Upper lobe of left lung (tissue), 4 donors: ENCODE measurements around the gene UCN2.

Source experiments
- CTCF ChIP-seq, 6 experiments: fragments of 450-650 bp in 4 of 6; fragments of 200-600 bp in 2 of 6; sonication (generic) in 2 of 6; IDR thresholded peaks; one replicate each; pipeline ENCODE4 v1.5.1; 2016 to 2019; ENCODE audit warnings: antibody characterized with exemption in 6 of 6
- EP300 ChIP-seq, 4 donors: sonication (generic); formaldehyde crosslinking; IDR thresholded peaks; one replicate each; pipeline ENCODE4 v1.5.1; 2017; ENCODE audit warnings: antibody characterized with exemption in 4 of 4, control low read depth in 2 of 4
- POLR2A ChIP-seq, 4 donors: fragments of 450-650 bp; IDR thresholded peaks; one replicate each; pipeline ENCODE4 v1.5.1; 2016 to 2017; ENCODE audit warnings: antibody characterized with exemption in 4 of 4, mild to moderate bottlenecking in 2 of 4
- POLR2AphosphoS5 ChIP-seq, 2 donors: sonication (generic); formaldehyde crosslinking; IDR thresholded peaks; one replicate each; pipeline ENCODE4 v1.5.1; 2017; ENCODE audit warnings: antibody characterized with exemption in 2 of 2

DNA sequence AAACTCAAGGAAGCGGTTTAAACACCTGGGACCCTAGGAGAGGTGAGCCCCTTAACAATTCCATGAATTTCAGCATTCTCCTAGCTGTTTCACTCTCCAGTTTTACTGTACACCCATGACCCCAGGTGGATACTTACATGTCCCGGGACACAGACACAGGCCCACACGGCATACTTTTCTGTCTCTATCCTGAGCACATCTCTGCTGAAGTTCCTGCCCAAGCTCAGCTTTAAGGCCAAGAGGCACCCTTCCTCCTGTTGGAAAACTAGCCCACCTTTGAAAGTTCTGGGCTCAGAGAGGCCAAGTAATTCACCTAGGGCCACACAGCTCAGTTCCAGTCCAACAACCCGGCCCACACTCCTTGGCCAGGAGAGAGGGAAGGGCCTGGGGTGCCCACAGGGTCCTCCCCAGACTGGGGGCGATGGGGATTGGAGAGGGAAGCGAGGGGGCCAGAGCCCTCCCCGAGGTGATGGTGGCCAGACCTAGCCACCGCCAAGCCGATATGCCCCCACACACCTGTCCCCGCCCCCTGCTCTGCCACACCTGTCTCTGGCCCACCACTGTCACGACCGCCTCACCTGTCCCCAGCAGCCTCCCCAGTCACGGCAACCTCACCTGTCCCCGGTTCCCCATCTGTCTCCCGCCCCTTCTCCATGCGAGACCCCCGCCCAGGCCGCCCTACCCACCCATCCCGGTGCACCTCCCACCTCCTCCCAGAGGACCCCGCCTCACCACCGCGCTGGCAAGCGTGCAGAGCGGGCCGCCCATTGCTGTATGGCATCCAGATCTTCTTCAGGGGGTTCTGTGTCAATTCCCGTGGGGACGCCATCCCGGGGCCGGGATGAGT lies 7.4 kb downstream of the UCN2 start:
- no peak for TF ChIP-seq CTCF (IDR thresholded peaks at IDR 0.05)
- TF ChIP-seq POLR2A (IDR thresholded peaks at IDR 0.05): no peak
- TF ChIP-seq EP300 (IDR thresholded peaks at IDR 0.05): no peak
- no peak for TF ChIP-seq POLR2AphosphoS5 (IDR thresholded peaks at IDR 0.05)
